Activated T-cell treated with anti-CD3 and anti-CD28 coated beads, Interleukin-2, amount 50 U/mL, for 24 hours (primary cell): Measurements from ENCODE around the gene LCE5A.
"Not testable (repeated sequence)": the region's sequence is repeated elsewhere in the genome, so short reads cannot be mapped to it uniquely, and the experiment has no call there.

Experiments used
- DNase-seq: peaks from one replicate; pipeline ENCODE4 v3.0.0-alpha.2; 2020
- H3K27ac Mint-ChIP-seq: 2 replicates; pipeline ENCODE4 v1.8.0; 2020; ENCODE audit warnings: mild to moderate bottlenecking, mixed read lengths
- H3K27me3 Mint-ChIP-seq: 2 replicates; pipeline ENCODE4 v1.8.0; 2020; ENCODE audit warnings: mixed read lengths
- H3K36me3 Mint-ChIP-seq: 2 replicates; pipeline ENCODE4 v1.8.0; 2020; ENCODE audit warnings: low read depth, mixed read lengths
- H3K4me1 Mint-ChIP-seq: 2 replicates; pipeline ENCODE4 v1.8.0; 2020; ENCODE audit warnings: low read depth, mixed read lengths
- H3K4me3 Mint-ChIP-seq: 2 replicates; pipeline ENCODE4 v1.8.0; 2020; ENCODE audit warnings: mild to moderate bottlenecking, moderate library complexity, mixed read lengths
- H3K9me3 Mint-ChIP-seq: 2 replicates; pipeline ENCODE4 v1.8.0; 2020; ENCODE audit warnings: mixed read lengths

Gene LCE5A

GRCh38 chr1:152539901-152540300, 29.3 kb downstream of the LCE5A start:
- DNase-seq: no peak

GRCh38 chr1:152543820-152544219, 33.2 kb downstream of the LCE5A start:
- Mint-ChIP-seq H3K27ac (no peak overlapping the region), H3K27me3 (peaks cover 41% of the 10 kb centered on the region), H3K4me1 (no peaks in the 10 kb centered on the region), H3K36me3 (no peaks in the 10 kb centered on the region), H3K4me3 (no peak overlapping the region), H3K9me3 (peaks cover 2% of the 10 kb centered on the region)
- no peak for DNase-seq

More at GRCh38 chr1:152539901-152540300, 29.3 kb downstream of the LCE5A start:
- H3K4me3 Mint-ChIP-seq: no peak overlapping the region
- H3K9me3 Mint-ChIP-seq: no peaks in the 10 kb centered on the region
- no peak overlapping the region for H3K27ac Mint-ChIP-seq
- H3K36me3 Mint-ChIP-seq: no peaks in the 10 kb centered on the region
- peaks cover 57% of the 10 kb centered on the region for H3K27me3 Mint-ChIP-seq
- no peaks in the 10 kb centered on the region for H3K4me1 Mint-ChIP-seq

GRCh38 chr1:152546704-152547103, 36.1 kb downstream of the LCE5A start:
- no peak overlapping the region for H3K4me3 Mint-ChIP-seq
- H3K4me1 Mint-ChIP-seq: no peaks in the 10 kb centered on the region
- no peaks in the 10 kb centered on the region for H3K36me3 Mint-ChIP-seq
- DNase-seq: no peak
- no peak overlapping the region for H3K27ac Mint-ChIP-seq
- peaks cover 2% of the 10 kb centered on the region for H3K9me3 Mint-ChIP-seq
- peaks cover 25% of the 10 kb centered on the region for H3K27me3 Mint-ChIP-seq

GRCh38 chr1:152548358-152548757, 37.8 kb downstream of the LCE5A start:
- not testable (repeated sequence) for H3K27ac Mint-ChIP-seq, DNase-seq, H3K4me1 Mint-ChIP-seq, H3K36me3 Mint-ChIP-seq, H3K9me3 Mint-ChIP-seq, H3K4me3 Mint-ChIP-seq
- peaks cover 23% of the 10 kb centered on the region for H3K27me3 Mint-ChIP-seq
